Neural cell (in vitro differentiated cells): ENCODE data around the gene GUF1. TPM values are rescaled to one million over a fixed set of nuclear protein-coding genes. Genes with fewer than 3 reads are reported as not detected.

Source experiments
- H2AFZ ChIP-seq: fragments of 200-600, 300-800 bp; sonication (generic), shearing (Covaris generic); 2 replicates; pipeline ENCODE4 v1.6.0; 2014; ENCODE audit warnings: low read depth, mild to moderate bottlenecking, antibody characterized with exemption, low read length, moderate library complexity
- H3F3A ChIP-seq: fragments of 200-600 bp; shearing (Covaris generic); 2 replicates; pipeline ENCODE4 v1.6.1; 2016; ENCODE audit warnings: mild to moderate bottlenecking, moderate library complexity, mixed read lengths, antibody characterized with exemption, low read length; ENCODE audit not compliant: insufficient read depth, poor library complexity, severe bottlenecking
- H3K27ac ChIP-seq: fragments of 200-600, 300-800 bp; sonication (generic), shearing (Covaris generic); 2 replicates; pipeline ENCODE4 v1.5.1; 2014; ENCODE audit warnings: mild to moderate bottlenecking, low read length, moderate library complexity
- H3K27me3 ChIP-seq: fragments of 300-800, 200-600 bp; sonication (generic), shearing (Covaris generic); 2 replicates; pipeline ENCODE4 v1.6.0; 2014; ENCODE audit warnings: mild to moderate bottlenecking, low read depth, low read length, moderate library complexity; ENCODE audit not compliant: insufficient read depth
- H3K36me3 ChIP-seq: fragments of 300-800, 200-600 bp; sonication (generic), shearing (Covaris generic); 2 replicates; pipeline ENCODE4 v1.5.1; 2014; ENCODE audit warnings: mild to moderate bottlenecking, antibody characterized with exemption, low read length, moderate library complexity; ENCODE audit not compliant: insufficient read depth
- H3K4me2 ChIP-seq: fragments of 300-800, 200-600 bp; sonication (generic), shearing (Covaris generic); 2 replicates; pipeline ENCODE4 v1.6.0; 2014; ENCODE audit warnings: mild to moderate bottlenecking, low read length
- H3K4me3 ChIP-seq: fragments of 300-800, 200-600 bp; sonication (generic), shearing (Covaris generic); 2 replicates; pipeline ENCODE4 v1.5.1; 2014; ENCODE audit warnings: mild to moderate bottlenecking, low read length, moderate library complexity
- H3K79me2 ChIP-seq: fragments of 200-600 bp; shearing (Covaris generic); replicated peaks from 2 replicates; pipeline ENCODE4 v1.6.0; 2014; ENCODE audit warnings: mild to moderate bottlenecking, low read length, moderate library complexity; ENCODE audit not compliant: insufficient read depth
- H3K9ac ChIP-seq: fragments of 300-800, 200-600 bp; sonication (generic), shearing (Covaris generic); 2 replicates; pipeline ENCODE4 v1.6.1; 2016; ENCODE audit warnings: mild to moderate bottlenecking, low read length, mixed read lengths
- H3K9me2 ChIP-seq: fragments of 200-600 bp; shearing (Covaris generic); 2 replicates; pipeline ENCODE4 v1.6.1; 2016; ENCODE audit warnings: mild to moderate bottlenecking, low read length, mixed read lengths; ENCODE audit not compliant: insufficient read depth
- H3K9me3 ChIP-seq: fragments of 200-600, 300-800 bp; sonication (generic), shearing (Covaris generic); 2 replicates; pipeline ENCODE4 v1.6.1; 2016; ENCODE audit warnings: mild to moderate bottlenecking, mixed run types, low read length, moderate library complexity, mixed read lengths
- H4K20me1 ChIP-seq: fragments of 200-600 bp; shearing (Covaris generic); 2 replicates; pipeline ENCODE4 v1.6.1; 2016; ENCODE audit warnings: mild to moderate bottlenecking, mixed run types; ENCODE audit not compliant: insufficient read depth
- EP300 ChIP-seq: fragments of 450-650 bp; conservative IDR thresholded peaks from 2 replicates; pipeline ENCODE4 v1.6.1; 2014; ENCODE audit warnings: antibody characterized with exemption, mild to moderate bottlenecking, moderate library complexity; ENCODE audit not compliant: poor library complexity, severe bottlenecking
- EZH2 ChIP-seq: fragments of 200-600, 300-800 bp; shearing (Covaris generic), sonication (generic); IDR thresholded peaks from 2 replicates; pipeline ENCODE4 v1.6.1; 2014; ENCODE audit warnings: antibody characterized with exemption, low read length, borderline replicate concordance, mild to moderate bottlenecking; ENCODE audit not compliant: insufficient read depth, poor library complexity, severe bottlenecking
- MXI1 ChIP-seq: fragments of 450-650 bp; conservative IDR thresholded peaks from 2 replicates; pipeline ENCODE4 v1.6.1; 2014; ENCODE audit warnings: antibody characterized with exemption, mild to moderate bottlenecking; ENCODE audit not compliant: poor library complexity, severe bottlenecking
- POLR2AphosphoS5 ChIP-seq: IDR thresholded peaks from 2 replicates; pipeline ENCODE4 v1.6.1; 2012
- RAD21 ChIP-seq: fragments of 450-650 bp; conservative IDR thresholded peaks from 2 replicates; pipeline ENCODE4 v1.6.1; 2014; ENCODE audit warnings: antibody characterized with exemption, mild to moderate bottlenecking, moderate library complexity
- SMC3 ChIP-seq: fragments of 450-650 bp; conservative IDR thresholded peaks from 2 replicates; pipeline ENCODE4 v1.6.1; 2014; ENCODE audit warnings: antibody characterized with exemption, mild to moderate bottlenecking, moderate library complexity; ENCODE audit not compliant: poor library complexity
- TAF1 ChIP-seq: IDR thresholded peaks from 2 replicates; pipeline ENCODE4 v1.6.1; 2012; ENCODE audit warnings: low read depth
- polyA minus RNA-seq: library from RNA; depleted of rRNA, polyadenylated mRNA; stranded (reverse); fragments of >200 nt; gene quantifications from 2 replicates; pipeline ENCODE4 v1.2.3, GENCODE V29; 2014
- polyA plus RNA-seq: library from polyadenylated mRNA; depleted of rRNA; stranded (reverse); fragments of >200 nt; gene quantifications from 2 replicates; pipeline ENCODE4 v1.2.3, GENCODE V29; 2014
- TF ChIP-seq, protein P1 (sequence below): fragments of 450-650 bp; IDR thresholded peaks from 2 replicates; pipeline ENCODE4 v1.5.1; 2014; ENCODE audit warnings: antibody characterized with exemption, mild to moderate bottlenecking, moderate library complexity; ENCODE audit not compliant: poor library complexity, severe bottlenecking
- TF ChIP-seq, protein P2 (sequence below): IDR thresholded peaks from 2 replicates; pipeline ENCODE4 v1.6.1; 2012; ENCODE audit warnings: borderline replicate concordance

GUF1 gene, protein sequence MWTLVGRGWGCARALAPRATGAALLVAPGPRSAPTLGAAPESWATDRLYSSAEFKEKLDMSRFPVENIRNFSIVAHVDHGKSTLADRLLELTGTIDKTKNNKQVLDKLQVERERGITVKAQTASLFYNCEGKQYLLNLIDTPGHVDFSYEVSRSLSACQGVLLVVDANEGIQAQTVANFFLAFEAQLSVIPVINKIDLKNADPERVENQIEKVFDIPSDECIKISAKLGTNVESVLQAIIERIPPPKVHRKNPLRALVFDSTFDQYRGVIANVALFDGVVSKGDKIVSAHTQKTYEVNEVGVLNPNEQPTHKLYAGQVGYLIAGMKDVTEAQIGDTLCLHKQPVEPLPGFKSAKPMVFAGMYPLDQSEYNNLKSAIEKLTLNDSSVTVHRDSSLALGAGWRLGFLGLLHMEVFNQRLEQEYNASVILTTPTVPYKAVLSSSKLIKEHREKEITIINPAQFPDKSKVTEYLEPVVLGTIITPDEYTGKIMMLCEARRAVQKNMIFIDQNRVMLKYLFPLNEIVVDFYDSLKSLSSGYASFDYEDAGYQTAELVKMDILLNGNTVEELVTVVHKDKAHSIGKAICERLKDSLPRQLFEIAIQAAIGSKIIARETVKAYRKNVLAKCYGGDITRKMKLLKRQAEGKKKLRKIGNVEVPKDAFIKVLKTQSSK
- 15.5 TPM in 2 replicates for polyA plus RNA-seq
- 53.3 and 54.1 TPM in 2 replicates for polyA minus RNA-seq

DNA sequence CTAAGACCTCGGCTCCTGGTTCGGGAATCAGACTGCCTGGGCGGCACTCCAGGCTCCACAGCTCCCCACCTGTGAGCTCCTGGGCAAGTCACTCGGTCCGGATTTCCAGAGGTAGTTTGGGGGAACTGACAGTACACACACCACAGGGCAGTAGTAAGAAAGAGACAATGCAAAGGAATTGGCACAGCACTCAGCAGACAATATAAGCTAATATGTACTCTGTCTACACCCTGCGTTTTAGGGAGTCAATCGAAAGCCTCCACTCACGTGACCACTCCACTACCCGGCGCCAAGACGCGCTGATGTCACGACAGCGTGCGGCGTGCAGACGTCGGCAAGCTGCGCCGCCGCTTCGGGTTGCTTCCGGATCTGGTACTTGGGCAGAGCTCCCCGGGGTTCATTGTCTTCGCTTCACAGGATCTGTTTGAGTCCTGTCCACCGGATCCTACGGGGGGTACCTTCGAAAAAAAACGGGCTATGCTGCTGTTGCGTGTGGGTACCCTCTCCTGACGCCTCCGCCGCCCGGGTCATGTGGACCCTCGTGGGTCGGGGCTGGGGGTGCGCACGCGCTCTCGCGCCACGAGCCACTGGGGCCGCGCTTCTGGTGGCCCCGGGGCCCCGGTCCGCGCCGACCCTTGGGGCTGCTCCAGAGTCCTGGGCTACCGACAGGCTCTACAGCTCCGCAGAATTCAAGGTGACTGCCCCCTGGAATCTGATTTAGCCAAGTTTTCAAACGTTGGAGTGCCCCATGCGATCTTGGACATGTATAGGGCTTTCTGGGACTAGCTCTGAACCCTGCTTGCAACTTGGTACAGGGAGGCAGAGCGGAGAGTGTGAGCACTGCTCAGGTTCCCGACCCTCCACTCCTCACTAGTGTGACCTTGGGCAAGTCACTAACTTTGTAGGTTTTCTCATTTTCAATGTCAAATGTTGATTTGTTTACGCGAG lies at the start of gene GUF1:
TSS of gene GUF1 (plus strand) at position 327 of the 948 bp plus-strand sequence. CDS start at position 530, 203 bp downstream.
- Histone ChIP-seq H3K27me3 (no peaks in the 10 kb centered on the region), H2AFZ (peak within 1 kb of the TSS; percentile 96), H3K9ac (peak within 1 kb of the TSS; percentile 79), H3K79me2 (peaks cover 16% of the 10 kb centered on the region), H4K20me1 (no peaks in the 10 kb centered on the region), H3K4me3 (peak within 1 kb of the TSS; percentile 71), H3K9me3 (no peaks in the 10 kb centered on the region), H3K4me2 (peak within 1 kb of the TSS; percentile 79), H3K36me3 (peaks cover 3% of the 10 kb centered on the region), H3F3A (no peaks in the 10 kb centered on the region), H3K27ac (peak within 1 kb of the TSS; percentile 82), H3K9me2 (no peaks in the 10 kb centered on the region)
- TF ChIP-seq, protein P1, sequence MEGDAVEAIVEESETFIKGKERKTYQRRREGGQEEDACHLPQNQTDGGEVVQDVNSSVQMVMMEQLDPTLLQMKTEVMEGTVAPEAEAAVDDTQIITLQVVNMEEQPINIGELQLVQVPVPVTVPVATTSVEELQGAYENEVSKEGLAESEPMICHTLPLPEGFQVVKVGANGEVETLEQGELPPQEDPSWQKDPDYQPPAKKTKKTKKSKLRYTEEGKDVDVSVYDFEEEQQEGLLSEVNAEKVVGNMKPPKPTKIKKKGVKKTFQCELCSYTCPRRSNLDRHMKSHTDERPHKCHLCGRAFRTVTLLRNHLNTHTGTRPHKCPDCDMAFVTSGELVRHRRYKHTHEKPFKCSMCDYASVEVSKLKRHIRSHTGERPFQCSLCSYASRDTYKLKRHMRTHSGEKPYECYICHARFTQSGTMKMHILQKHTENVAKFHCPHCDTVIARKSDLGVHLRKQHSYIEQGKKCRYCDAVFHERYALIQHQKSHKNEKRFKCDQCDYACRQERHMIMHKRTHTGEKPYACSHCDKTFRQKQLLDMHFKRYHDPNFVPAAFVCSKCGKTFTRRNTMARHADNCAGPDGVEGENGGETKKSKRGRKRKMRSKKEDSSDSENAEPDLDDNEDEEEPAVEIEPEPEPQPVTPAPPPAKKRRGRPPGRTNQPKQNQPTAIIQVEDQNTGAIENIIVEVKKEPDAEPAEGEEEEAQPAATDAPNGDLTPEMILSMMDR = peak; percentile 29
- TF ChIP-seq RAD21 (no peak), EP300 (peak; percentile 69), POLR2AphosphoS5 (peak; percentile 85), SMC3 (peak; percentile 32), TAF1 (peak; percentile 44), MXI1 (peak; percentile 96), EZH2 (no peak)

GRCh38 chr4:44629280-44629866 lies 48.8 kb upstream of the GUF1 start:
- Histone ChIP-seq H3K9me3 (no peaks in the 10 kb centered on the region), H4K20me1 (no peaks in the 10 kb centered on the region), H2AFZ (no peak overlapping the region), H3F3A (no peaks in the 10 kb centered on the region), H3K27me3 (no peaks in the 10 kb centered on the region), H3K36me3 (no peaks in the 10 kb centered on the region), H3K79me2 (no peaks in the 10 kb centered on the region), H3K9ac (no peak overlapping the region), H3K4me3 (no peak overlapping the region), H3K27ac (no peak overlapping the region), H3K4me2 (no peak overlapping the region), H3K9me2 (no peaks in the 10 kb centered on the region)
- TF ChIP-seq TAF1 = no peak
- TF ChIP-seq, protein P2, sequence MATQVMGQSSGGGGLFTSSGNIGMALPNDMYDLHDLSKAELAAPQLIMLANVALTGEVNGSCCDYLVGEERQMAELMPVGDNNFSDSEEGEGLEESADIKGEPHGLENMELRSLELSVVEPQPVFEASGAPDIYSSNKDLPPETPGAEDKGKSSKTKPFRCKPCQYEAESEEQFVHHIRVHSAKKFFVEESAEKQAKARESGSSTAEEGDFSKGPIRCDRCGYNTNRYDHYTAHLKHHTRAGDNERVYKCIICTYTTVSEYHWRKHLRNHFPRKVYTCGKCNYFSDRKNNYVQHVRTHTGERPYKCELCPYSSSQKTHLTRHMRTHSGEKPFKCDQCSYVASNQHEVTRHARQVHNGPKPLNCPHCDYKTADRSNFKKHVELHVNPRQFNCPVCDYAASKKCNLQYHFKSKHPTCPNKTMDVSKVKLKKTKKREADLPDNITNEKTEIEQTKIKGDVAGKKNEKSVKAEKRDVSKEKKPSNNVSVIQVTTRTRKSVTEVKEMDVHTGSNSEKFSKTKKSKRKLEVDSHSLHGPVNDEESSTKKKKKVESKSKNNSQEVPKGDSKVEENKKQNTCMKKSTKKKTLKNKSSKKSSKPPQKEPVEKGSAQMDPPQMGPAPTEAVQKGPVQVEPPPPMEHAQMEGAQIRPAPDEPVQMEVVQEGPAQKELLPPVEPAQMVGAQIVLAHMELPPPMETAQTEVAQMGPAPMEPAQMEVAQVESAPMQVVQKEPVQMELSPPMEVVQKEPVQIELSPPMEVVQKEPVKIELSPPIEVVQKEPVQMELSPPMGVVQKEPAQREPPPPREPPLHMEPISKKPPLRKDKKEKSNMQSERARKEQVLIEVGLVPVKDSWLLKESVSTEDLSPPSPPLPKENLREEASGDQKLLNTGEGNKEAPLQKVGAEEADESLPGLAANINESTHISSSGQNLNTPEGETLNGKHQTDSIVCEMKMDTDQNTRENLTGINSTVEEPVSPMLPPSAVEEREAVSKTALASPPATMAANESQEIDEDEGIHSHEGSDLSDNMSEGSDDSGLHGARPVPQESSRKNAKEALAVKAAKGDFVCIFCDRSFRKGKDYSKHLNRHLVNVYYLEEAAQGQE = no peak
- TF ChIP-seq MXI1 = no peak
- TF ChIP-seq POLR2AphosphoS5 = no peak
- TF ChIP-seq, protein P1 = peak; percentile 83
- TF ChIP-seq RAD21 = peak; percentile 87
- TF ChIP-seq EP300 = no peak
- no peak for TF ChIP-seq EZH2
- TF ChIP-seq SMC3 = peak; percentile 88
